GM19035 (cell line): ENCODE measurements around the gene FOXF2.

Source experiments
- ATAC-seq: cut with Tn5 transposase; IDR thresholded peaks from one replicate; pipeline ENCODE4 v1.9.1; 2021; ENCODE audit not compliant: unreplicated experiment

The FOXF2 gene

DNA sequence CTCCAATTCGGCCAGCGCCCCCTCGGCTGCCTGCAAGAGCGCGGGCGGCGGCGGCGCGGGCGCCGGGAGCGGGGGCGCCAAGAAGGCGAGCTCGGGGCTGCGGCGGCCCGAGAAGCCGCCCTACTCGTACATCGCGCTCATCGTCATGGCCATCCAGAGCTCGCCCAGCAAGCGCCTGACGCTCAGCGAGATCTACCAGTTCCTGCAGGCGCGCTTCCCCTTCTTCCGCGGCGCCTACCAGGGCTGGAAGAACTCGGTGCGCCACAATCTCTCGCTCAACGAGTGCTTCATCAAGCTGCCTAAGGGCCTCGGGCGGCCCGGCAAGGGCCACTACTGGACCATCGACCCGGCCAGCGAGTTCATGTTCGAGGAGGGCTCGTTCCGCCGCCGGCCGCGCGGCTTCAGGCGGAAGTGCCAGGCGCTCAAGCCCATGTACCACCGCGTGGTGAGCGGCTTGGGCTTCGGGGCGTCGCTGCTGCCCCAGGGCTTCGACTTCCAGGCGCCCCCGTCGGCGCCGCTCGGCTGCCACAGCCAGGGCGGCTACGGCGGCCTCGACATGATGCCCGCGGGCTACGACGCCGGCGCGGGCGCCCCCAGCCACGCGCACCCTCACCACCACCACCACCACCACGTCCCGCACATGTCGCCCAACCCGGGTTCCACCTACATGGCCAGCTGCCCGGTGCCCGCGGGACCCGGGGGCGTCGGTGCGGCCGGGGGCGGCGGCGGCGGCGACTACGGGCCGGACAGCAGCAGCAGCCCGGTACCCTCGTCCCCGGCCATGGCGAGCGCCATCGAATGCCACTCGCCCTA lies 963 bp downstream of the FOXF2 start:
- ATAC-seq: no peak

DNA sequence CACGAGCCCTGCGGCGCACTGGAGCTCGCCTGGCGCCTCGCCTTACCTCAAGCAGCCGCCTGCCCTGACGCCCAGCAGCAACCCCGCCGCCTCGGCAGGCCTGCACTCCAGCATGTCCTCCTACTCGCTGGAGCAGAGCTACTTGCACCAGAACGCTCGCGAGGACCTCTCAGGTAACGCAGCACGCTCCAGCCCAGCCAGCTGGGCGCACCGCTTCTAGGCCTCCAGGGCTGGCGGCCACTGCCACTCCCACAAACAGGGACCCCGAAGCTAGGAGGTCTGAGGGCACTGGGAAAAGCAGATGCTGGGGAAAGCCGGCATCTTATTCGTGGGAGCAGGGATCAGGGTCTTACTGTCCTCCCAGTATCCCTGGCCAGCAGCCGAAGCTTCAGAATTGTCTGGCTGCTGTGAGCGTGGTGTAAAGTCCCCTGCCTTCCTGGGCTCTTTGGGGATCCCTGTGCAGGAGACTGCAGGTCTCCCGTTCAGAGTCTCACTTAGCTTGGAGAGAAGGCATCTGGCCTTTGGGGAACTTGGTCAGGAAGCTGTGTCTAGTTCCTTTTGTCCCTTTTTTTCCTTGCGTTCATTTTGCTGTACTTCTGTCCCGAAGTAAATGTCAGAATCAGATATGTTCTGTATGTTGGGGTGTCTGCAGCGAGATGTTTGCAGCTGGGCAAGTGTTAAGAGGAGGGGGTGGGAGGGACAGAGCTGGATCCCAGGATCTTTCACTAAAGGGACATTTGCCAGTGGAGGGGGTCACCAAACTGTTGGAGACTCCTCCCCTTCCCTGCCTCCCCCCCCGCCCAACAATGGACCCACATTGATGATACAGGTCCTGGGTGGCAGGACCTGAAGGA lies 1.8 kb downstream of the FOXF2 start:
- no peak for ATAC-seq

DNA sequence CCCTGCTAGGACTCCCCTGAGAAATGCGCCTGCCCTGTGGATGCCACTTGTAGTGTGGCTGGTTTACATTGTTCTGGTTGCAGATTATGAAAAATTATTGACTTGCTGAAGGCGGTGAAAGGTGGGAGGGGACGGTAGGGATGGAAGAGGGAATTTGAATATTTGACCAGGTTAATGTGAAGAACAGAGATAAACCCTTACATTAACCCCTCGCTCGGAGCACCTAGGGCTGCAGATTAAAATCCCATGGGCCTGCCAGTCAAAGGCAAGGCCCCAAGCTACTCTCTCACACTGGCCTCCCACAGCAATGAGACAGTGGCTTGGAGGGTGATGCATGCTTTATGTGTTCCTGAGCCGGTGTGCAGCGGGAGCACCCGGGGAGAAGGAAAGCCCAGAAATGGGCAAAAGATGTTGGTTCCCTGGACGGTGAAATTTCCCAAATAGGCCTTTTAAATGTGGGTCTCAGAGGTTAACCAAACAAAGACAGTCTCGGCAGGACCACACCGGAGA lies 2.5 kb downstream of the FOXF2 start:
- ATAC-seq: no peak

DNA sequence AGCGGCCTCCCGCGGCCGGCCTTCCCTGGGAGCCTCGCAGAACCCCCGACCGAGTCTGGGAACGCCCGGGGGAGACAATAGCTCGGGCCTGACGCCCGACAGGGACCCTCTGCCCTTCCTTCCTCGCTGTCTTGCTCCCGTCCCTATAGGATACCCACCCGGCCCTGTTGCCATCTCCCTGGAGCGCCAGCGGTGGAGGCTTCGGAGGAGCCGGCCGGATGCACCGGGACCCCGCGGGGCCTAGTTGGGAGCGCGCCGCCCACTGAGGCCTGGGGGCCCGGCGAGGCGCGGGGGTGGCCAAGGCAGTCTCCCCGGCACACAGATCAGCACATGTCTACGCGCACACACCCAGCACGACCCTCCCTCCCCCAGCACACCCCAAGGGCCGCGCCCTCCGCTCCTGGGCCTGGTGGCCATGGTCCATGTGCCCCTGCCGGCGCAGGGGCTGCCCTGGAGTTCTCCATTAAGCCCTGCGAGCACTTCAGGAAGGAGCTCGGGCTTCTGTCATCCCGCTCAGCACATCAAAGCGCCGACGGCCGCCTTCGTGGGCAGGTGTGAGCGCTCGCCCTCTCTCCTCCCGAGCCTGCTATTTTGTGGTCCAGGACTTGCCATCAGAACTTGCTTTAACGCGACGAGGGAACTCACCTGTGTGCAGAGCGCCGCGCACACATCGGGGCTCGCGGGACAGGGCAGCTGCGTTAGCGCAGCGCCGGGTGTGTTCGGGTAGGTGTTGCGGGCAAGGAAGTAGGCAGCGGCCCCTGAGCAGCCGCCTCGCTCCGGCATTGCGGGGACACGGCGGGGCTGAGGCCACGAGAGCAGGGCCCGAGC lies 3.7 kb downstream of the FOXF2 start:
- no peak for ATAC-seq

DNA sequence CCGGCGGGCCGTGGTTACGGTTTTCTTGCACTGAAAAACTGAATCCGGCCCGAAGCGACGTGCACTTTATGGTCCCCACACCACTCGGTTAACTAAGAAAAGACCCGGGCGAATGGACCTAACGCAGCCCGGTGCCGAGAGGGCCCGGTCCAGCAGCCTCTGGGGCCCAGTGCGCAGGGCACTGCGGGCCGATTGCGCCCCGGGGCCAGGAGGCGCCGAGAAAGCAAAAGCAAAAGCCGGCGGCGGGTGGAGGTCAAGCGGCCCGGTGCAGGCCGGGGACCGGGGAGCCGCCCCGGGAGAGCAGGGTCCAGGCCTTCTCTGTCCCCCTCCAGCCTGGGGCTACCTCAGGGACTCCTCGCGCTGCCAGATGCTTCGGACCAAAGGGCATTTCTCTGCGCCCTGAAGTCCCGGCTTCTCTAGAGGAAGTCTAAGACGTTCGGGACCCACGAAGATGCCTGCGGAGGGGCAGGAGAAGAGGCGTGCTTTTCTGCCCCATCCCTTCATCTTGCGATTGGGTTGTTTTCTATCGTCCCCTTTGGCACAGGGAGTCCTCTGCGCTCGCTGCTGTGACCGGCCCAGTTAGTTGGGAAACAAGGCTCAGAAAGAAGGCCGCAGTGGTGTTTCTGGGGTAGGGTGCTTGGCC lies 4.4 kb downstream of the FOXF2 start:
- no peak for ATAC-seq

DNA sequence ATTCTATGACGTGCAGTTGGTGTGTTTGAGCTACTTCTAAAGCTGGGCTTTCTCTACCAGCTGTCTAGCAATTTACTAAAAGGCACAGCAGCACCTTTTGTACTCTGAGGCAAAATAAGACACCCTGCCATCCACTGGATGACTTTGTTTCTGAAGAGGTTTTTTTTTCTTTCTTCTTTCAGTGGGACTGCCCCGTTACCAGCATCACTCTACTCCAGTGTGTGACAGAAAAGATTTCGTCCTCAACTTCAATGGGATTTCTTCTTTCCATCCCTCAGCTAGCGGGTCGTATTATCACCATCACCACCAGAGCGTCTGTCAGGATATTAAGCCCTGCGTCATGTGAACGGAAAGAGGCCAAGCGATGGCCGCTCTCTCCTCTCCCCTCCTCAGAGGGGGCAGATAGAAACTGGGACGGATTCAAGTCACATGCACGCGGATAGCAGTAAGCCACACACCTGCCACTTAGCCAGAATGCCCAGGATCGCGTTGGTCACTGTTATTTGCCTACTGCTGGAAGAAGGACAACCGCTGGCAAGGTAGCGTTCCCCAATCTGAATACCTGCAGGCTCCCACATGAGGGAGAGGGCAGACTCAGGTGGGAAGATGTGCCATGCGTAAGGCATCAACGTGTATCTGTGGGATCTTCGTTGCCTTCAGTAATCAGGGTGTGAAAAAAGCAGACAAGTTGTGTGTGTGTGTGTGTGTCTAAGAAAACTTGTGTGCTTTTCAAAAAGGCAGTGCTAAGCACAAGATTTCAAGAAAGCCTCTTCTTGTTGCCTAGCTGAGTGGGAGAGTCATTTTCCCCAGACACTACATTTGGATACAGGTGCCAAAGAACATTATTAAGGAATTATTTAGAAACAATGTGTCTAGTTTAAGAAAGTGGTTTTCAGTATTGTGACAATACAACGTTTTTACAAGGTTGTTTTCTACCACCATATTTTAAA lies 5.4 kb downstream of the FOXF2 start:
- ATAC-seq: no peak

DNA sequence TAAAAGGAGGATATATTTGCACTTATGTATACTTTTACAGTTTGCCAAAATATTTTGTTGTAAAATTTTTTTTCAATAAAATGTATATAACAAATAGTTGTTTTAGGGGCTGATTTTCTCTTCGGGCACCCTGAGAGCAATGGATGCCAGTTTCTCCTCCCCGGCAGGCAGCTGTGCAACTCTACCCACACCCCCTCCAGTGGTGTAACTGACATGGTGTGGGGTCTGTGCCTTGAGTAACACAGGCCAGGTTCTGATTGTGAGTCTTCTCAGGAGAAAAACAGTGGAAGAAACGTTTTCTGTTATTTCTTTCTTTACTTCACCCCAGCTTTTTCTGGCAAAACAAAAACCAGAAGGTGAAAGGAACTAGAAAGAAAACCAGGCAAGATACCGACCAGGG lies 6.1 kb downstream of the FOXF2 start:
- no peak for ATAC-seq

DNA sequence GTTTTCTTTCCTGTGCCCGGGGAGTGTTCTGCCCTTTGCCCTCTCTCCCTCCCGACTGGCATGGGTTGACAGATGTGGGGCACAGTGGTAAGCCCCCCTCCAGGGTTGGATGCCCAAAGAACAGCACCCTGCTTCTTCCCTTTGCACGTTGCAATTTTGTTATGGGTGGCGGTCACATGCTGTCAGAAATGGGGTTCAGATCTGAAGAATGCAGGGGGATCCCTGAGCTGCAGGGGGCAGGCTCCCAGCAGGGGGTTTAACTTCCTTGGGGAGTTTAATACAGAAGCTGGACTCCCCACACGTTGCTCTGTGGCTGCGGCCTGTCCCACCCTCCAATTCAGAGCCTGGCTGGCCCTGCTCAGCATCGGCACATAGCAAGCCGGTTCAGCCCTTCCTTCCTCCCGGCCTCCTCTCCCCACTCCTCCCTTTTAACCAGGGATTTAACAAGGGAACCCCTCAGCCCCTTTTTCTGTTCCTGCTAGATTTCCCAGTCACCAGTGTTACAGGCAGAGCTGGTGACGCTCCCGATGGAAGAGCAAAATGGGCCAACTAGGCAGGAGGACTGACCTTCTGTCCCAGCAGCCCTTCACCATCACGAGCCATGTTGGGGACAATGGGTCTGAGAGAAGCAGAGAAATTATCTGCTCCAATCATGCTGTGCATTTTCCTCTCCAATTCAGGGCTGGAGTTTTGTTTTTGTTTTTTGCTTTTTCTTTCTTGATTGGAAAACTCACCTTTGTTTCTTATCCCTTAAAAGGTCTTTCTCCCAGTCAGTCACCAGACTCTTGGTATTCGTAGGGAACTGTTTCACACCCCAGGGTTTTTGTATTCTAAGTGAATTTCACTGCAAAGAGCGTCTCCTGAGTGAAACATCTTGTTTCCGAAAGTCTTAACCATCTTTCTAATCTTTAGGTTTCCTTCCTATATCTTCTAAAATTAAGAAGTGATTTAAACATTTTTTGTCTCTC lies 6.8 kb downstream of the FOXF2 start:
- no peak for ATAC-seq

DNA sequence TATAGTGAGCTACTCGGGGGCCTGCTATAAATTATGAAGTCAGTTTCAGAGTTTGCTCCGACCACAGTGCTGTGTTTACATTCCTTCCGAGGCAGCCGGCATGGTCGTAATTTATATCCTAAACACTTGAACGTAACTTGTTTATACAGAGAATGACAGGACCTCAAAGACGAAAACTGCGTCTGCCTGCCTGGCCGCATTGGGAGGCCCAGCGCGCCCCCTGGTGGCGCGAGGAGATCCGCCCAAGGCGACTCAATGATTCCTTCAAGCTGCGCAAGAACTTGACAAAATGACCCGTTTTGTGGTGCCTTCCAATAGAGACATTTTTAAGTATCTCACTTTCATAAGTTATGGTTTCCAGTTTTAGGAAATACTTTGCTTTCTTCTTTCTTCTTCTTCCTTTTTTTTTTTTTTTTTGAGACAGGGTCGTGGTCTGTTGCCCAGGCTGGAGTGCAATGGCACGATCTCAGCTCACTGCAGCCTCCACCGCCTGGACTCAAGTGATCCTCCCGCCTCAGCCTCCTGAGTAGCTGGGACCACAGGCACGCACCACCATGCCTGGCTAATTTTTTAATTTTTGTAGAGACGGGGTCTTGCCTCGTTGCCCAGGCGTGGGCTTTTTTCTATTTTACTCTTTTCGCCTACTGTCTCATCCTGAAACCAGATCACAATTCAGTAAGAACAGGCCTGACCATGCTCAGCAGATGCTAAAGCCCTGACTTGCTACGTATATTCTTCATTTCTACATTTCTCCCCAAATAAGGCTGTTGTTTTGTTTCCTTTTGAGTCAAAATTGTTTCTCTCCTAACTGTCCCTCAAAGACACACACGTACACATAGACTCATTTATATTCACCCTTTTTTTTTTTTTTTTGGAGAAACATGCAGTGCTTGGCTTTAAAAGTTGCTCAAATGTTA lies 7.8 kb downstream of the FOXF2 start:
- peak; percentile 60 for ATAC-seq

DNA sequence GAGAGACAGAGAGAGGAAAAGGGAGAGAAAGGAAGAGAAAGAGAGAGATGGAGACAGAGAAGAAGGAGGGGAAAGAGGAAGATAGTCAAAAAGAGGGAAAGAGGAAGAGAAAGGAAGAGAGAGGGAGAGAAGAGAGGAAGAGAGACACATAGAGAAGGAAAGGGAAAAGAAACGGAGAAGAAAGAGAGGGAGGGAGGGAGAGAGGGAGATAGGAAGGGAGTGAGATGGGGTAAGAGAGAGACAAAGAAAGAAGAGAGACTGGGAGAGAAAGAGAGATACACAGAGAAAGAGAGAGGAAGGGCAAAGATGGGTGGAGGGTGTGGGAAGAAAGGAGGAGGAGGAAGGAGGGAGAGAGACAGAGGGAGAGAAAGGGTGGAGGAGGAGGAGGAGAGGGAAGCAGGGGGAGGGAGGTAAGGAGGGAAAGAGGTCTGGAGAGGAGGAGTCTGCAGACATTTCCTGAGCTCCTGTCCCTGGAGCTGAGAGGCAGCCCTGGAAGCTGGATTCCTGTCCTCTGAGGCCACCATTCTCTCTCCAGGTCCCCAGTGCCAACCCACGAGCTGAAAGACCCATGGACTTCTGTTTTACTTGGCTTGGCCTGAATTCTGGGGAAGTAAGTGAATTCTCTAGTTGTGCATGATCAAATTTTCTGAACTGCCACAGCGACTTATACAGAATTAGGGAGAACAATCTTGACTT lies 9.9 kb downstream of the FOXF2 start:
- ATAC-seq: no peak

DNA sequence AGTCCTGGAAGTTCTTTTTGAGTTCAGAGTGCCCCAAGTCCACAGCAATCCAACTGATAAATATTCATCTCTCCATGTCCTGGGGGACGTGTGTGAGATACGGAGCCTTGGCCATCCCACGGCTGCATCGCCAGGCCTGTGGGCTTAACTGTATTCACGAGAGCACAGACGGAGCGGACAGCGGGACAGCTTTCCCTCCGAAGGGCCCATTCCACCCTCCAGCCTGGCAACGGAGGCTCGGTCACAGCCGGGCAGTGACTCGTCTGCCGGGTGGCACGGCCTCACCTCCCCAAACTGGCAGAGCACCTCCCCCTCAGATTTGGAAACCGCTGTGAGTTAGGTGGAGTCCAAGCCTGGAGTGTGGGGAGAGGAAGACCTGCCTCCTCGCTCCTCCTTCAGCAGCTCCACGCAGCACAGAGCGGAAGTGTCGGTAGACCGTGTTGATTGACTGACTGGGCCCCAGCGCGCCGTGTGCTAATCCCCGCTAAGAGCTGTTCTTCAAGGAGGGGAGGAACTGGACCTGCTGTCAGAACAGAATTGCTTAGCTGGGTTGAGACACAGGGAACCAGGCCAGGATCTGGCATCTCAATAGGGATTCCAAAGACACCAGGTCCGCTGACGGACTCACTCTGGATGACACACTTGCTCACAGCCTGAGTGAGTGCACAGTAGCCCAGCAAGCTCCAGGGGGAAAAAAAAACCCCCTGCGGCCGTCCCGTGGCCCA lies 10.9 kb downstream of the FOXF2 start:
- ATAC-seq: no peak

DNA sequence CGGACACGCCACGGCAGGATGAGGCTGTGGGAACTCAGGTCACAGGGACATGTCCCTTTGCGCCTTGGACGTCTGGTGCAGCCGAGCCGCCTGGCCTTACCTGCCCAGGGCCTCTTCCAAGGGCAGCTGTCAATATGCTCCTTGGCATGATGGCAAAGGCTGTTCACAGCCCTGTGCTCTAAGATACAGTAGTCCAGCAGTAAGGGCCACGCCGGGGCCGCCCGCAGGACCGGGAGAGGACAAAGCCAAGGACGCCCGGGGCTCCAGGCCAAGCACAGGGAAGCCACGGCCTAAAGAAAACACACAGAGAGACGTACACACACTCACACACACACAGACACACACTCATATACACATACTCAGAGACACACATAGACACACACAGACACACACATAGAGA lies 13.0 kb downstream of the FOXF2 start:
- ATAC-seq: no peak

DNA sequence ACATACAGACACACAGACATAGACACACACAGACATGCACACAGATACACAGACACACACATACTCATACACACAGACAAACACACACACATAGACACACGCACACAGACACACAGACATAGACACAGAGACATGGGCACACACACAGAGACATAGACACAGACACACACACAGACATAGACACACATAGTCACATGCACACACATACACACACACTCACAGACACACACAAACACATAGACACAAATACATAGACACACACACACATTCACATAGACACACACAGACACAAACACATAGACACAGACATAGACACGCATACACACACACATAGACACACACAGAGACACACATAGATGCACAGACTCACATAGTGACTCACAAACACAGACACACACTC lies 13.5 kb downstream of the FOXF2 start:
- ATAC-seq: no peak

DNA sequence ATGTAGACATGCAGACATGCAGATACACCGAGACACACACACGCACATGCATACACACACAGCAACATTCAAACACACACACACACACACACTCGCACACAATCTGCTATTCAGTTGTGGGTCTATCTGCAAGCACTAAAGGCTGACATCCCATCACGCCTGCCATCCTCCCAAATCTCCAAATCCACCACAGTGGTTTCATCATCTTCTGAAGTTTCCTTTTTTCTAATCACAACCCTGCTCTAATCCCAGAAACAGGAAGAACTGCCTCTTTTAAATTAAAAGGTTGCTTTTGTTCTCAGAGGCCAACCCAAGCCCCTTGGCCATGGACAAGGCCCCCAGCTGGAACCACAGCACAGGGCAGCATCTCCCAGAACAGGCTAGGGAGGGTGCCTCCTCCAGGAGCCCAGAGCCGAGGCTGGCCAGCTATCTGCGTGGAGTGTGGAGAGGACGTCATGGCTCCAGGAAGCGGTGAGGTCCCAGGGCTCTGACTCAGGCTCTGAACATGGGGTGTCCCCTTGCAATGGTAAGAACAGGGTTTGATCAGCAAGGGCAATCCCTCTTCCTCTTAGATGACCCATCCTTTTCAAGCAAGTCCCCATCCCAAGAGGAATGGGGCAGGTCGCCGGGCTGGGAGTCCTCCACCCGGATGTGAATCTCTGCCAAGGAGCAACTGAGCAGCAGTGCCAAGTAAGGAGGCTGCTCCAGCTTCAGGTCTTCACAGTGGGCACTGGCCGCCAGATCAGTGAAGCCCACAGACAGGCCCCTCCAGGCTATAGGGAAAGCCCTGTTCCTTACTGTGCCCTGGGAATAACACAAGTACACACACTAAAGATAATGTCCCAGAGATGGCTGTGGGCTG lies 14.7 kb downstream of the FOXF2 start:
- no peak for ATAC-seq

DNA sequence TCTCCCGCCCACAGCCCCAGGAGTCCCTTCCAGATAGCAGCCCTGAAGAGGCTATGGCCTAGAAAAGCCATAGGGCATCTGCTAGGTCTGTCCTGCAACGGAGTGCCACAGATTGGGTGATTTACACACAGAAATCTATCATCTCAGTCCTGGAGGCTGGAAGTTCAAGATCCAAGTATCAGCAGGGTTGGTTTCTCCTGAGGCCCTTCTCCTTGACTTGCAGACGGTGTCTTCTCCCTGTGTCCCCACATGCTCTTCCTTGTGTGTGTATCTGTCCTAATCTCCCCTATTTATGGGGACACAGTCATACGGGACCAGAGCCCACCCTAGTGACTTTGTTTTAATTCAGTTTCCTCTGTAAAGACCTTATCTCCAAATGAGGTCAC lies 15.3 kb downstream of the FOXF2 start:
- ATAC-seq: no peak
